Pancreas (tissue), 10 donors: ENCODE data around the gene ABCC9. TPM values are rescaled to one million over a fixed set of nuclear protein-coding genes. Genes with fewer than 3 reads are reported as not detected.
"Not testable (repeated sequence)": the region's sequence is repeated elsewhere in the genome, so short reads cannot be mapped to it uniquely, and the experiment has no call there.

ENCODE experiments used
- ATAC-seq, 4 donors: fragments of 200-7000 bp; cut with Tn5 transposase; one replicate each; pipeline versions ENCODE4 v1.8.0 to v1.9.1; 2020; ENCODE audit warnings: mild to moderate bottlenecking in 4 of 4, moderate library complexity in 4 of 4
- DNase-seq, 6 donors: peaks; one replicate each; pipeline ENCODE4 v3.0.0-alpha.2; 2020
- FAIRE-seq: peaks from 2 replicates; lab custom pipeline; 2012; peaks lifted over from hg19 to GRCh38; lab: Jason Lieb, UNC
- H3K27ac ChIP-seq, 4 donors: fragments of 200-600 bp; sonication (generic); 1 replicate in 3 of 4; 2 replicates in 1 of 4; pipeline versions ENCODE4 v1.5.0 to v1.8.0; 2020
- H3K27me3 ChIP-seq, 4 donors: fragments of 200-600 bp; one replicate each; pipeline ENCODE4 v1.8.0; 2021
- H3K36me3 ChIP-seq, 3 donors: fragments of 200-600 bp; sonication (generic) in 1 of 3; one replicate each; pipeline versions ENCODE4 v1.5.0 to v1.8.0; 2020 to 2021
- H3K4me1 ChIP-seq, 3 donors: fragments of 200-600 bp; one replicate each; pipeline ENCODE4 v1.8.0; 2021
- H3K4me3 ChIP-seq, 4 donors: fragments of 200-600 bp; sonication (generic) in 2 of 4; one replicate each; pipeline versions ENCODE4 v1.5.0 to v1.8.0; 2020 to 2021
- H3K9me3 ChIP-seq, 4 donors: fragments of 200-600 bp; one replicate each; pipeline ENCODE4 v1.8.0; 2021
- CTCF ChIP-seq, 4 donors: fragments of 200-600 bp; sonication (generic) in 3 of 4; IDR thresholded peaks; one replicate each; pipeline versions ENCODE4 v1.5.0 to v1.8.0; 2021; ENCODE audit warnings: antibody characterized with exemption in 4 of 4
- WGBS, 2 donors: extraction: QIAGEN DNeasy Blood & Tissue Kit; methylation state at CpG; one replicate each; pipeline ENCODE4 v1.1.7; 2013; 5-methylcytosine and 5-hydroxymethylcytosine counted together
- intact Hi-C, 3 donors: fragments of 100-400 bp; cut with DNase I; formaldehyde crosslinking; loops; one replicate each; pipeline versions ENCODE4 v1.11.1 to v1.14.2; 2022
- polyA plus RNA-seq, 2 donors: library from polyadenylated mRNA; stranded (reverse); fragments of 200-250 nt; gene quantifications; one replicate each; pipeline ENCODE4 v1.2.3, GENCODE V29; 2013
- total RNA-seq, 6 donors: library from RNA; stranded (reverse); fragmentation: NEBNext Ultra II Directional in 4 of 6; extraction: Animal tissue kit (Norgen Biotek cat#: 25700) in 4 of 6; gene quantifications; one replicate each; pipeline versions ENCODE4 v1.2.1 to v1.2.4, GENCODE V29; 2021 to 2023
- donor health status: healthy with polysubstance abuse.
- donor health status: DM: no; HTN: no; CAD: no; lungs with moderate emphysema.
- donor health status: DM: no; HTN: no; CAD: no.
- donor health status: control.
- donor health status: control.
- donor health status: Bipolar disorder and iron deficiency.
- donor health status: DM: yes; HTN: yes; CAD: no.
- donor health status: DM: no; HTN: no; CAD: no.
- donor health status: DM: no; HTN: no; CAD: no.
- donor health status: DM: yes; HTN: yes; CAD: no.

ABCC9 gene
- total and polyA plus RNA-seq, 8 donors: 1.4 to 19.3 (median 5.5) TPM

GRCh38 chr12:21801522-21802288 lies 139.5 kb downstream of the ABCC9 start:
- DNase-seq (no peak), ATAC-seq (peak in 3 of 4 donors; percentile 64 to 69 (median 68)), FAIRE-seq (no peak)
- intact Hi-C loops: no loop called here
- H3K4me3 ChIP-seq: no peak overlapping the region
- WGBS, 2 donors: 38 to 42% methylated on average over 4 of the region's 4 CpGs
- H3K27me3 ChIP-seq: no peaks in the 10 kb centered on the region
- no peaks in the 10 kb centered on the region for H3K36me3 ChIP-seq
- TF ChIP-seq CTCF (IDR thresholded peaks at IDR 0.05): no peak
- H3K27ac ChIP-seq: peak overlapping the region in 2 of 4 donors; percentile 38 to 61
- H3K4me1 ChIP-seq: peaks cover 13 to 26% (median 16%) of the 10 kb centered on the region in 3 donors
- no peaks in the 10 kb centered on the region for H3K9me3 ChIP-seq

GRCh38 chr12:21800011-21800410 lies 141.2 kb downstream of the ABCC9 start:
- 17 to 19% methylated on average over 1 of the region's 1 CpG for WGBS, 2 donors
- Histone ChIP-seq H3K36me3 (no peaks in the 10 kb centered on the region), H3K4me3 (no peak overlapping the region), H3K4me1 (peaks cover 13 to 26% (median 16%) of the 10 kb centered on the region in 3 donors), H3K27me3 (no peaks in the 10 kb centered on the region), H3K9me3 (no peaks in the 10 kb centered on the region), H3K27ac (peak overlapping the region in 2 of 4 donors; percentile 45 to 61)
- FAIRE-seq (no peak), DNase-seq (peak in 2 of 6 donors; percentile 12 to 39), ATAC-seq (peak; percentile 87 to 94 (median 93))
- intact Hi-C loops: no loop called here
- TF ChIP-seq CTCF (IDR thresholded peaks at IDR 0.05): no peak

- no peak for ATAC-seq
- H3K4me3 ChIP-seq: no peak overlapping the region
- no peaks in the 10 kb centered on the region for H3K27me3 ChIP-seq
- H3K36me3 ChIP-seq: no peaks in the 10 kb centered on the region
- 80 to 81% methylated on average over 1 of the region's 1 CpG for WGBS, 2 donors
- H3K27ac ChIP-seq: no peak overlapping the region
- DNase-seq: no peak
- H3K4me1 ChIP-seq: peaks cover 13 to 26% (median 16%) of the 10 kb centered on the region in 3 donors
- peak; percentile 39 for FAIRE-seq
- no peak for TF ChIP-seq CTCF (IDR thresholded peaks at IDR 0.05)
- no peaks in the 10 kb centered on the region for H3K9me3 ChIP-seq
- intact Hi-C loops: no loop called here
Measured at GRCh38 chr12:21797539-21797938, 143.7 kb downstream of the ABCC9 start.

GRCh38 chr12:21795648-21796328 lies 145.4 kb downstream of the ABCC9 start:
- 95 to 96% methylated on average over 10 of the region's 10 CpGs for WGBS, 2 donors
- FAIRE-seq: no peak
- H3K4me1 ChIP-seq: peaks cover 1 to 14% (median 3%) of the 10 kb centered on the region in 3 donors
- ATAC-seq: no peak
- no peaks in the 10 kb centered on the region for H3K27me3 ChIP-seq
- peak in 1 of 6 donors; percentile 28 for DNase-seq
- TF ChIP-seq CTCF (IDR thresholded peaks at IDR 0.05): no peak
- H3K27ac ChIP-seq: no peak overlapping the region
- intact Hi-C loops: no loop called here
- H3K36me3 ChIP-seq: no peaks in the 10 kb centered on the region
- H3K9me3 ChIP-seq: no peaks in the 10 kb centered on the region
- H3K4me3 ChIP-seq: no peak overlapping the region

GRCh38 chr12:21794807-21795595 lies 146.2 kb downstream of the ABCC9 start:
- H3K9me3 ChIP-seq, H3K36me3 ChIP-seq, H3K27me3 ChIP-seq, ATAC-seq, H3K27ac ChIP-seq, FAIRE-seq, H3K4me1 ChIP-seq, H3K4me3 ChIP-seq, intact Hi-C loops: not testable (repeated sequence)
- DNase-seq: peak in 3 of 6 donors; percentile 31 to 49 (median 33)
- 84 to 90% methylated on average over 8 of the region's 8 CpGs for WGBS, 2 donors

- H3K27ac ChIP-seq, intact Hi-C loops, DNase-seq, H3K9me3 ChIP-seq, FAIRE-seq, H3K27me3 ChIP-seq, ATAC-seq, H3K4me3 ChIP-seq, H3K36me3 ChIP-seq: not testable (repeated sequence)
- 93% methylated on average over 4 of the region's 4 CpGs for whole genome bisulfite sequencing, 2 donors
- H3K4me1 ChIP-seq: peaks cover 0 to 26% (median 25%) of the 10 kb centered on the region in 3 donors
Measured at GRCh38 chr12:21789687-21790086, 151.5 kb downstream of the ABCC9 start.
